Panc1 (cell line): ENCODE data around the gene DHX15. TPM values are rescaled to one million over a fixed set of nuclear protein-coding genes. Genes with fewer than 3 reads are reported as not detected.

Source experiments
- ATAC-seq: fragments of 200-7000 bp; cut with Tn5 transposase; 2 replicates; pipeline ENCODE4 v1.9.1; 2020; ENCODE audit warnings: mild to moderate bottlenecking, moderate library complexity
- BruUV-seq: library from RNA; stranded (reverse); fragments of 400-500 nt; replicated peaks from 2 replicates; lab custom pipeline; 2021; lab: Mats Ljungman, UMichigan
- CTCF ChIA-PET: fragments of 300-600 bp; sonication (Branson Sonifier 250); formaldehyde crosslinking; loops from one replicate; lab custom pipeline; 2022; ENCODE audit warnings: antibody characterized with exemption; lab: Charles Lee
- POLR2A ChIA-PET: fragments of 300-600 bp; sonication (Branson Sonifier 250); formaldehyde crosslinking; loops from one replicate; lab custom pipeline; 2022; ENCODE audit warnings: antibody characterized with exemption; lab: Charles Lee
- DNase-seq: peaks from one replicate; pipeline ENCODE4 v3.0.0-alpha.2; 2010; ENCODE audit warnings: low read depth, low spot score
- H3K27ac ChIP-seq: 2 replicates; pipeline ENCODE4 v1.5.1; 2011; ENCODE audit warnings: mild to moderate bottlenecking, low read length, inconsistent platforms
- H3K27me3 ChIP-seq: fragments of 200-500 bp; sonication (Bioruptor generic); 2 replicates; pipeline ENCODE4 v1.6.0; 2014; ENCODE audit warnings: low read length, inconsistent platforms; ENCODE audit not compliant: control insufficient read depth, insufficient read depth
- H3K36me3 ChIP-seq: fragments of 200-500 bp; sonication (Bioruptor generic); 2 replicates; pipeline ENCODE4 v1.5.1; 2014; ENCODE audit warnings: inconsistent platforms, mild to moderate bottlenecking, low read length, moderate library complexity; ENCODE audit not compliant: control insufficient read depth, insufficient read depth
- H3K4me1 ChIP-seq: 2 replicates; pipeline ENCODE4 v1.5.1; 2011; ENCODE audit warnings: inconsistent platforms, mild to moderate bottlenecking, low read length, moderate library complexity; ENCODE audit not compliant: control insufficient read depth, insufficient read depth
- H3K4me3 ChIP-seq, 2 experiments: 2 replicates each; pipeline ENCODE4 v1.5.1; 2011 to 2012; ENCODE audit warnings: low read depth in 2 of 2, low read length in 2 of 2, mild to moderate bottlenecking in 2 of 2, inconsistent platforms in 1 of 2, moderate library complexity in 1 of 2
- H3K9me3 ChIP-seq: fragments of 200-500 bp; sonication (Bioruptor generic); 2 replicates; pipeline ENCODE4 v1.5.1; 2014; ENCODE audit warnings: low read depth, mild to moderate bottlenecking, inconsistent platforms, low read length, moderate library complexity; ENCODE audit not compliant: control insufficient read depth, insufficient read depth
- CTCF ChIP-seq: fragments of 450-650 bp; IDR thresholded peaks from 2 replicates; pipeline ENCODE4 v1.5.1; 2017; ENCODE audit warnings: mild to moderate bottlenecking
- POLR2AphosphoS5 ChIP-seq: IDR thresholded peaks from 2 replicates; pipeline ENCODE4 v1.6.1; 2012; ENCODE audit warnings: mild to moderate bottlenecking, low read depth, low read length, moderate library complexity
- SIN3A ChIP-seq: IDR thresholded peaks from 2 replicates; pipeline ENCODE4 v1.6.1; 2012; ENCODE audit warnings: low read depth, mild to moderate bottlenecking, low read length, moderate library complexity, borderline replicate concordance; ENCODE audit not compliant: insufficient read depth
- TCF7L2 ChIP-seq: IDR thresholded peaks from 2 replicates; pipeline ENCODE4 v1.6.1; 2011; ENCODE audit warnings: mild to moderate bottlenecking, low read depth, low read length, inconsistent platforms
- in situ Hi-C: cut with HindIII; loops from 2 replicates; pipeline ENCODE4 v1.10.0; 2016; ENCODE audit warnings: low sequenced_read_pairs, low pct_unique_long_range_greater_than_20kb
- intact Hi-C: fragments of 100-400 bp; cut with micrococcal nuclease; formaldehyde crosslinking; loops from one replicate; pipeline ENCODE4 v1.10.0; 2022; ENCODE audit not compliant: unreplicated experiment
- total RNA-seq: library from RNA; stranded (reverse); gene quantifications from one replicate; pipeline ENCODE4 v1.2.1, GENCODE V29; 2021; ENCODE audit not compliant: unreplicated experiment
- TF ChIP-seq, protein P1 (sequence below), 2 experiments: IDR thresholded peaks; 2 replicates each; pipeline ENCODE4 v1.6.1; 2011 to 2012; ENCODE audit warnings: low read depth in 2 of 2, control low read depth in 1 of 2, low read length in 1 of 2, mild to moderate bottlenecking in 1 of 2, moderate library complexity in 1 of 2; ENCODE audit not compliant: insufficient read depth in 1 of 2

DHX15 gene
- total RNA-seq, 1 experiment from 2014 or later, result 118 TPM

- CTCF ChIA-PET, result no interaction called here
- BruUV-seq, result no TSS peak
- in situ Hi-C loops, result no loop called here
- no peak for ATAC-seq
- Histone ChIP-seq H3K4me3 (no peak overlapping the region), H3K27me3 (no peaks in the 10 kb centered on the region), H3K27ac (no peak overlapping the region), H3K4me1 (no peaks in the 10 kb centered on the region), H3K9me3 (no peaks in the 10 kb centered on the region), H3K36me3 (no peaks in the 10 kb centered on the region)
- intact Hi-C loops, result no loop called here
- DNase-seq, result no peak
- POLR2A ChIA-PET, result no interaction called here
- TF ChIP-seq POLR2AphosphoS5 (no peak), SIN3A (no peak)
Measured at GRCh38 chr4:24630937-24631336, 46.6 kb upstream of the DHX15 start.

- H3K4me3 ChIP-seq, result no peak overlapping the region
- BruUV-seq, result no TSS peak
- H3K36me3 ChIP-seq, result no peaks in the 10 kb centered on the region
- H3K27me3 ChIP-seq, result no peaks in the 10 kb centered on the region
- H3K4me1 ChIP-seq, result no peaks in the 10 kb centered on the region
- H3K27ac ChIP-seq, result no peak overlapping the region
- DNase-seq, result no peak
- ChIA-PET POLR2A (no interaction called here), CTCF (no interaction called here)
- ATAC-seq, result no peak
- intact Hi-C loops (no loop called here), in situ Hi-C loops (no loop called here)
- TF ChIP-seq POLR2AphosphoS5 (no peak), TCF7L2 (no peak), SIN3A (no peak), CTCF (no peak)
- TF ChIP-seq, protein P1, sequence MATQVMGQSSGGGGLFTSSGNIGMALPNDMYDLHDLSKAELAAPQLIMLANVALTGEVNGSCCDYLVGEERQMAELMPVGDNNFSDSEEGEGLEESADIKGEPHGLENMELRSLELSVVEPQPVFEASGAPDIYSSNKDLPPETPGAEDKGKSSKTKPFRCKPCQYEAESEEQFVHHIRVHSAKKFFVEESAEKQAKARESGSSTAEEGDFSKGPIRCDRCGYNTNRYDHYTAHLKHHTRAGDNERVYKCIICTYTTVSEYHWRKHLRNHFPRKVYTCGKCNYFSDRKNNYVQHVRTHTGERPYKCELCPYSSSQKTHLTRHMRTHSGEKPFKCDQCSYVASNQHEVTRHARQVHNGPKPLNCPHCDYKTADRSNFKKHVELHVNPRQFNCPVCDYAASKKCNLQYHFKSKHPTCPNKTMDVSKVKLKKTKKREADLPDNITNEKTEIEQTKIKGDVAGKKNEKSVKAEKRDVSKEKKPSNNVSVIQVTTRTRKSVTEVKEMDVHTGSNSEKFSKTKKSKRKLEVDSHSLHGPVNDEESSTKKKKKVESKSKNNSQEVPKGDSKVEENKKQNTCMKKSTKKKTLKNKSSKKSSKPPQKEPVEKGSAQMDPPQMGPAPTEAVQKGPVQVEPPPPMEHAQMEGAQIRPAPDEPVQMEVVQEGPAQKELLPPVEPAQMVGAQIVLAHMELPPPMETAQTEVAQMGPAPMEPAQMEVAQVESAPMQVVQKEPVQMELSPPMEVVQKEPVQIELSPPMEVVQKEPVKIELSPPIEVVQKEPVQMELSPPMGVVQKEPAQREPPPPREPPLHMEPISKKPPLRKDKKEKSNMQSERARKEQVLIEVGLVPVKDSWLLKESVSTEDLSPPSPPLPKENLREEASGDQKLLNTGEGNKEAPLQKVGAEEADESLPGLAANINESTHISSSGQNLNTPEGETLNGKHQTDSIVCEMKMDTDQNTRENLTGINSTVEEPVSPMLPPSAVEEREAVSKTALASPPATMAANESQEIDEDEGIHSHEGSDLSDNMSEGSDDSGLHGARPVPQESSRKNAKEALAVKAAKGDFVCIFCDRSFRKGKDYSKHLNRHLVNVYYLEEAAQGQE (IDR thresholded peaks at IDR 0.05; ENCODE audit: insufficient read depth in 1 of 2, low read depth in 2 of 2, low read length in 1 of 2), result no peak
- H3K9me3 ChIP-seq, result no peaks in the 10 kb centered on the region
Measured at GRCh38 chr4:24625091-24625490, 40.7 kb upstream of the DHX15 start.

DNA sequence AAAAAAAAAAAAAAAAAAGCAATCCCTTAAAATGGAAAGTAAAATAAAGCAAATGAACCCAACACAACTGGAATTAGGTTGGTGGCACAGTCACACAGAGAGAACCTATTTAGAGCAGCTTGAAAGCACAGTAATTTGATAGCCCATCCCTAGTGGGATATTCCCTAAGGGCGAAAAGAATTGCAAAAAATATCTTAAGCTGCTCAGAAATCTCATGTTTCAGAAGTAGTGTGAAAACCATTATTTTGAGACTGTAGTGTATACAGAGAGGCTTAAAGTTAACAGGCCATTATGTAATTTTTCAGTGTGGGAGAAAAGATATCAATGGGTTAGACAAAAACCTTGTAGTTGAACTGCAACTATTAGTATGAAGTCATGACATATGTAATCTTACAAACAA lies 40.0 kb upstream of the DHX15 start:
- no peak overlapping the region for H3K27ac ChIP-seq
- no peaks in the 10 kb centered on the region for H3K27me3 ChIP-seq
- ChIA-PET POLR2A (no interaction called here), CTCF (no interaction called here)
- DNase-seq, result no peak
- H3K36me3 ChIP-seq, result no peaks in the 10 kb centered on the region
- no peak for ATAC-seq
- intact Hi-C loops, result no loop called here
- no peak overlapping the region for H3K4me3 ChIP-seq
- no peaks in the 10 kb centered on the region for H3K9me3 ChIP-seq
- in situ Hi-C loops, result no loop called here
- no TSS peak for BruUV-seq
- no peak for TF ChIP-seq SIN3A
- H3K4me1 ChIP-seq, result no peaks in the 10 kb centered on the region
